ENCODE measurements around the gene GALNT9. TPM values are rescaled to one million over a fixed set of nuclear protein-coding genes. Genes with fewer than 3 reads are reported as not detected.

The GALNT9 gene
- total RNA-seq, 4 donors from 2014 or later = 10.9 to 52.7 (median 36.7) TPM; not detected in 1

GRCh38 chr12:132236129-132236929 is 93.1 kb downstream of the GALNT9 start:
- no peak for TF ChIP-seq CTCF (IDR thresholded peaks at IDR 0.05)
- DNase-seq (ENCODE audit: low spot score) (no peak), ATAC-seq (ENCODE audit: low FRiP score) (no peak)

GRCh38 chr12:132235116-132235820 is 94.1 kb downstream of the GALNT9 start:
- ATAC-seq (ENCODE audit: low FRiP score) = no peak
- TF ChIP-seq CTCF (IDR thresholded peaks at IDR 0.05) = no peak
- DNase-seq (ENCODE audit: low spot score) = no peak

- DNase-seq (ENCODE audit: low spot score) (no peak), ATAC-seq (ENCODE audit: low FRiP score) (no peak)
- TF ChIP-seq CTCF (IDR thresholded peaks at IDR 0.05) = no peak
Measured at GRCh38 chr12:132230381-132230780, 99.0 kb downstream of the GALNT9 start.

- DNase-seq (ENCODE audit: low spot score) = no peak
- TF ChIP-seq CTCF (IDR thresholded peaks at IDR 0.05) = no peak
- ATAC-seq (ENCODE audit: low FRiP score) = no peak
Measured at GRCh38 chr12:132229926-132230325, 99.5 kb downstream of the GALNT9 start.

DNA sequence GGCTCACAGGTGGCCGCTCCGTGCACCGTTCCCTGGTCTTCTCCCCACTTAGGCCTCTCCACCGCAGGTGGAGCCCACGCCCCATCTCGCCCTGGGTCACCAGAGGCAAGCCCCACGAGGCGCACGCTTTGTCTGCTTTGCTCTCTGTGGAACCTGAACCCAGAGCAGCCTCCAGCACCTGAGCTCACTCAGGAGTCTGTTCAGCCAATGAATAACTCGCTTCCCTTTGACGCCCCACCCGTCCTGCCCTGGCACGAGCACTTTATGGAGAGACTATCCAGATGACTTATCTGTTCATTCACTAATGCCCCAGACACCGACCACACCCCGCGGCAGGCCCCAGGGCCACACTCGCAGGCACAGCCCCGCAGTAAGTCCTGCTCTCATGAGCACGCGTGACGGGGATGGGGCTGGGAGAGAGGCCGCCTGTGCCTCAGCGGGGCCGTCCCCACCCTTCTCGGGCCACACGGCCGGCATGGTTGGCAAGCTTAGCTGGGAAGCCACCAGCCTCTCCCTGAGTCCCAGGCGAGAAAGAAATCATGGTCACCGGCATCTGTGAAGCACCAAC is 100.1 kb downstream of the GALNT9 start:
- TF ChIP-seq CTCF (IDR thresholded peaks at IDR 0.05) = no peak
- DNase-seq (ENCODE audit: low spot score) (no peak), ATAC-seq (ENCODE audit: low FRiP score) (no peak)

- ATAC-seq (ENCODE audit: low FRiP score) = no peak
Measured at GRCh38 chr12:132228476-132229192, 100.8 kb downstream of the GALNT9 start.

More at GRCh38 chr12:132228476-132229192, 100.8 kb downstream of the GALNT9 start:
- no peak for TF ChIP-seq CTCF (IDR thresholded peaks at IDR 0.05)
- no peak for DNase-seq (ENCODE audit: low spot score)

All from omental fat pad (tissue), 4 donors.